ENCODE data around the gene SH2D4B. TPM values are rescaled to one million over a fixed set of nuclear protein-coding genes. Genes with fewer than 3 reads are reported as not detected.

The SH2D4B gene
- total and polyA plus RNA-seq, 10 of the 15 experiments (the other 5 are each of a cell fraction or from before 2014, with no cell fraction given) = 0.04 to 0.21 (median 0.13) TPM; not detected in 5

DNA sequence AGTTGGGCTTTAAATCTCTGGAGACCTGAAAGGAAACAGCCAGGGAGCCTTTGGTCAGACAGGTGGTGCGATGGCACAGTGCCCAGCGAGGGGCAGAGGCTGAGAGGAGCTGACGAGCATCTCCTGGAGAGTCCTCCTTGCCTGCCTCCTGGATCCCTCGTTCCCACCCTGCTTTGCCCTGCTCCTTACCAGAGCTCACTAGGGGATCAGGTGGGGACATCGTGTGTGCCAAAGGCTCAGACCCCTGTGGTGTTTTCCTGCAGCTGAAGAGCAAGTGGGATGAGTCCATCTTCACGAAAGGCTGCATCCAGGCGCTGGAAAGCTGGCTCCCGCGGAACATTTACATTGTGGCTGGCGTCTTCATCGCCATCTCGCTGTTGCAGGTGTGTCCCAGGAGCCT lies 21.8 kb upstream of the SH2D4B start:
- Histone ChIP-seq H3K9me3 (replicated peaks; ENCODE audit: control insufficient read depth, insufficient read depth, low read length) (no peaks in the 10 kb centered on the region), H3K36me3 (ENCODE audit: control insufficient read depth in 2 of 2, insufficient read depth in 2 of 2, low read length in 1 of 2) (peaks cover 14 to 19% of the 10 kb centered on the region in 2 experiments; a peak in 3 of 4 replicates), H3K4me2 (ENCODE audit: control insufficient read depth, insufficient read depth) (no peak overlapping the region), H3K4me1 (ENCODE audit: control insufficient read depth, insufficient read depth, low read length) (peaks cover 6% of the 10 kb centered on the region; the same call in 1 of the 2 replicates), H3K27ac (ENCODE audit: control insufficient read depth, insufficient read depth) (no peak overlapping the region), H2AFZ (ENCODE audit: control insufficient read depth, low read depth, low read length) (no peak overlapping the region), H3K79me2 (ENCODE audit: control insufficient read depth, insufficient read depth, low read length) (no peaks in the 10 kb centered on the region), H3K4me3 (no peak overlapping the region), H4K20me1 (ENCODE audit: control insufficient read depth, insufficient read depth) (no peaks in the 10 kb centered on the region), H3K27me3 (replicated peaks in 1 of 2; ENCODE audit: control insufficient read depth in 2 of 2, insufficient read depth in 2 of 2, low read length in 1 of 2) (no peaks in the 10 kb centered on the region), H3K9ac (ENCODE audit: control insufficient read depth, insufficient read depth, low read length) (no peak overlapping the region)
- BruUV-seq (replicated peaks) = no TSS peak
- ATAC-seq = no peak
- SMC1A ChIA-PET (ENCODE audit: uncharacterized antibody, unreplicated experiment) = interaction anchor here (1.4 to 21.2 kb wide), 2 partner anchors 58 to 138 kb away, joined by 4 to 1038 read pairs; partner anchors contain the start of gene TSPAN14
- no peak for FAIRE-seq
- intact Hi-C loops (cut with micrococcal nuclease; ENCODE audit: unreplicated experiment) = no loop called here
- RAD21 ChIA-PET (ENCODE audit: unreplicated experiment) = interaction anchor here (1.7 kb wide), 1 partner anchor 10 kb away, joined by 4 read pairs; no protein-coding TSS in a partner anchor
- TF ChIP-seq NFYB (IDR thresholded peaks at IDR 0.05; ENCODE audit: insufficient read depth, low read depth, low read length) (no peak), BACH1 (IDR thresholded peaks at IDR 0.05; ENCODE audit: borderline replicate concordance) (no peak), RELA (IDR thresholded peaks at IDR 0.05; ENCODE audit: borderline replicate concordance, partially characterized antibody) (no peak), MTA3 (IDR thresholded peaks at IDR 0.05; ENCODE audit: borderline replicate concordance, low read length) (no peak), FOXK2 (IDR thresholded peaks at IDR 0.05) (no peak), EGR1 (IDR thresholded peaks at IDR 0.05; ENCODE audit: borderline replicate concordance in 1 of 2, low read depth in 2 of 2, low read length in 2 of 2) (no peak), YY1 (IDR thresholded peaks at IDR 0.05; ENCODE audit: low read depth, low read length) (no peak)
- TF ChIP-seq, protein P1, sequence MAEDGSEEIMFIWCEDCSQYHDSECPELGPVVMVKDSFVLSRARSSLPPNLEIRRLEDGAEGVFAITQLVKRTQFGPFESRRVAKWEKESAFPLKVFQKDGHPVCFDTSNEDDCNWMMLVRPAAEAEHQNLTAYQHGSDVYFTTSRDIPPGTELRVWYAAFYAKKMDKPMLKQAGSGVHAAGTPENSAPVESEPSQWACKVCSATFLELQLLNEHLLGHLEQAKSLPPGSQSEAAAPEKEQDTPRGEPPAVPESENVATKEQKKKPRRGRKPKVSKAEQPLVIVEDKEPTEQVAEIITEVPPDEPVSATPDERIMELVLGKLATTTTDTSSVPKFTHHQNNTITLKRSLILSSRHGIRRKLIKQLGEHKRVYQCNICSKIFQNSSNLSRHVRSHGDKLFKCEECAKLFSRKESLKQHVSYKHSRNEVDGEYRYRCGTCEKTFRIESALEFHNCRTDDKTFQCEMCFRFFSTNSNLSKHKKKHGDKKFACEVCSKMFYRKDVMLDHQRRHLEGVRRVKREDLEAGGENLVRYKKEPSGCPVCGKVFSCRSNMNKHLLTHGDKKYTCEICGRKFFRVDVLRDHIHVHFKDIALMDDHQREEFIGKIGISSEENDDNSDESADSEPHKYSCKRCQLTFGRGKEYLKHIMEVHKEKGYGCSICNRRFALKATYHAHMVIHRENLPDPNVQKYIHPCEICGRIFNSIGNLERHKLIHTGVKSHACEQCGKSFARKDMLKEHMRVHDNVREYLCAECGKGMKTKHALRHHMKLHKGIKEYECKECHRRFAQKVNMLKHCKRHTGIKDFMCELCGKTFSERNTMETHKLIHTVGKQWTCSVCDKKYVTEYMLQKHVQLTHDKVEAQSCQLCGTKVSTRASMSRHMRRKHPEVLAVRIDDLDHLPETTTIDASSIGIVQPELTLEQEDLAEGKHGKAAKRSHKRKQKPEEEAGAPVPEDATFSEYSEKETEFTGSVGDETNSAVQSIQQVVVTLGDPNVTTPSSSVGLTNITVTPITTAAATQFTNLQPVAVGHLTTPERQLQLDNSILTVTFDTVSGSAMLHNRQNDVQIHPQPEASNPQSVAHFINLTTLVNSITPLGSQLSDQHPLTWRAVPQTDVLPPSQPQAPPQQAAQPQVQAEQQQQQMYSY (CRISPR knock-in tag; IDR thresholded peaks at IDR 0.05) = no peak
- TF ChIP-seq, protein P2, sequence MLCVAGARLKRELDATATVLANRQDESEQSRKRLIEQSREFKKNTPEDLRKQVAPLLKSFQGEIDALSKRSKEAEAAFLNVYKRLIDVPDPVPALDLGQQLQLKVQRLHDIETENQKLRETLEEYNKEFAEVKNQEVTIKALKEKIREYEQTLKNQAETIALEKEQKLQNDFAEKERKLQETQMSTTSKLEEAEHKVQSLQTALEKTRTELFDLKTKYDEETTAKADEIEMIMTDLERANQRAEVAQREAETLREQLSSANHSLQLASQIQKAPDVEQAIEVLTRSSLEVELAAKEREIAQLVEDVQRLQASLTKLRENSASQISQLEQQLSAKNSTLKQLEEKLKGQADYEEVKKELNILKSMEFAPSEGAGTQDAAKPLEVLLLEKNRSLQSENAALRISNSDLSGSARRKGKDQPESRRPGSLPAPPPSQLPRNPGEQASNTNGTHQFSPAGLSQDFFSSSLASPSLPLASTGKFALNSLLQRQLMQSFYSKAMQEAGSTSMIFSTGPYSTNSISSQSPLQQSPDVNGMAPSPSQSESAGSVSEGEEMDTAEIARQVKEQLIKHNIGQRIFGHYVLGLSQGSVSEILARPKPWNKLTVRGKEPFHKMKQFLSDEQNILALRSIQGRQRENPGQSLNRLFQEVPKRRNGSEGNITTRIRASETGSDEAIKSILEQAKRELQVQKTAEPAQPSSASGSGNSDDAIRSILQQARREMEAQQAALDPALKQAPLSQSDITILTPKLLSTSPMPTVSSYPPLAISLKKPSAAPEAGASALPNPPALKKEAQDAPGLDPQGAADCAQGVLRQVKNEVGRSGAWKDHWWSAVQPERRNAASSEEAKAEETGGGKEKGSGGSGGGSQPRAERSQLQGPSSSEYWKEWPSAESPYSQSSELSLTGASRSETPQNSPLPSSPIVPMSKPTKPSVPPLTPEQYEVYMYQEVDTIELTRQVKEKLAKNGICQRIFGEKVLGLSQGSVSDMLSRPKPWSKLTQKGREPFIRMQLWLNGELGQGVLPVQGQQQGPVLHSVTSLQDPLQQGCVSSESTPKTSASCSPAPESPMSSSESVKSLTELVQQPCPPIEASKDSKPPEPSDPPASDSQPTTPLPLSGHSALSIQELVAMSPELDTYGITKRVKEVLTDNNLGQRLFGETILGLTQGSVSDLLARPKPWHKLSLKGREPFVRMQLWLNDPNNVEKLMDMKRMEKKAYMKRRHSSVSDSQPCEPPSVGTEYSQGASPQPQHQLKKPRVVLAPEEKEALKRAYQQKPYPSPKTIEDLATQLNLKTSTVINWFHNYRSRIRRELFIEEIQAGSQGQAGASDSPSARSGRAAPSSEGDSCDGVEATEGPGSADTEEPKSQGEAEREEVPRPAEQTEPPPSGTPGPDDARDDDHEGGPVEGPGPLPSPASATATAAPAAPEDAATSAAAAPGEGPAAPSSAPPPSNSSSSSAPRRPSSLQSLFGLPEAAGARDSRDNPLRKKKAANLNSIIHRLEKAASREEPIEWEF (IDR thresholded peaks at IDR 0.05; ENCODE audit: insufficient replicate concordance, low read depth, low read length) = no peak
- DNase-seq (ENCODE audit: low read depth, low spot score) = no peak
- in situ Hi-C loops (cut with MboI) = no loop called here
- WGBS (ENCODE audit: insufficient coverage, insufficient replicate concordance, low lambda C conversion rate, missing lambda C conversion rate) = 90% methylated on average over 12 of the region's 12 CpGs
- POLR2A ChIA-PET = interaction anchor here (0.6 kb wide), 1 partner anchor 26 kb away, joined by 3 read pairs; no protein-coding TSS in a partner anchor
- CTCF ChIA-PET = interaction anchor here (4.3 to 21.6 kb wide), 2 partner anchors 11 to 72 kb away, joined by 20 to 852 read pairs; partner anchors contain the start of gene TSPAN14
